SH-SY5Y (cell line): ENCODE measurements around the gene DNAJB8.

Experiments used
- GATA2 ChIP-seq: IDR thresholded peaks from 2 replicates; pipeline ENCODE4 v1.6.1; 2011; ENCODE audit warnings: mild to moderate bottlenecking, low read depth, low read length
- GATA3 ChIP-seq: IDR thresholded peaks from 2 replicates; pipeline ENCODE4 v1.6.1; 2011; ENCODE audit warnings: low read depth, mild to moderate bottlenecking, low read length, moderate library complexity

GRCh38 chr3:128431803-128432300 is 34.8 kb downstream of the DNAJB8 start:
- TF ChIP-seq GATA2 (no peak), GATA3 (no peak)
